Activated B cell treated with CpG ODN at 0.5 μM for 24 hours (primary cell): Measurements from ENCODE around the gene OR51I1. TPM values are rescaled to one million over a fixed set of nuclear protein-coding genes. Genes with fewer than 3 reads are reported as not detected.

ENCODE experiments used
- ATAC-seq: fragments of 200-7000 bp; cut with Tn5 transposase; one replicate; pipeline ENCODE4 v1.10.0; 2021; ENCODE audit warnings: low read depth, mild to moderate bottlenecking, moderate library complexity
- CTCF ChIA-PET: fragments of 350-600 bp; sonication (Branson Sonifier 250); formaldehyde crosslinking; loops from one replicate; lab custom pipeline; 2021; ENCODE audit warnings: antibody characterized with exemption; lab: Charles Lee
- POLR2A ChIA-PET: fragments of 350-600 bp; sonication (Branson Sonifier 250); formaldehyde crosslinking; loops from one replicate; lab custom pipeline; 2021; ENCODE audit warnings: antibody characterized with exemption; lab: Charles Lee
- DNase-seq: peaks from one replicate; pipeline ENCODE4 v3.0.0; 2022
- H3K27ac Mint-ChIP-seq: one replicate; pipeline ENCODE4 v1.8.0; 2020; ENCODE audit warnings: mixed read lengths
- H3K27me3 Mint-ChIP-seq: one replicate; pipeline ENCODE4 v1.8.0; 2021; ENCODE audit warnings: mixed read lengths
- H3K36me3 Mint-ChIP-seq: one replicate; pipeline ENCODE4 v1.8.0; 2021; ENCODE audit warnings: low read depth, mixed read lengths
- H3K4me1 Mint-ChIP-seq: one replicate; pipeline ENCODE4 v1.8.0; 2021; ENCODE audit warnings: mixed read lengths
- H3K4me3 Mint-ChIP-seq: one replicate; pipeline ENCODE4 v1.8.0; 2020; ENCODE audit warnings: mild to moderate bottlenecking, mixed read lengths
- H3K9me3 Mint-ChIP-seq: one replicate; pipeline ENCODE4 v1.8.0; 2020; ENCODE audit warnings: mixed read lengths
- intact Hi-C: fragments of 100-400 bp; cut with micrococcal nuclease; formaldehyde crosslinking; loops from one replicate; pipeline ENCODE4 v1.15.1; 2024
- total RNA-seq: library from RNA; stranded (reverse); gene quantifications from 2 replicates; pipeline ENCODE4 v1.2.3, GENCODE V29; 2022
- TF ChIP-seq, protein P1 (sequence below): fragments of 200-600 bp; IDR thresholded peaks from one replicate; pipeline ENCODE4 v1.8.0; 2022; ENCODE audit warnings: antibody characterized with exemption, mild to moderate bottlenecking

Gene OR51I1
- total RNA-seq, 1 donor from 2014 or later, result not detected

DNA sequence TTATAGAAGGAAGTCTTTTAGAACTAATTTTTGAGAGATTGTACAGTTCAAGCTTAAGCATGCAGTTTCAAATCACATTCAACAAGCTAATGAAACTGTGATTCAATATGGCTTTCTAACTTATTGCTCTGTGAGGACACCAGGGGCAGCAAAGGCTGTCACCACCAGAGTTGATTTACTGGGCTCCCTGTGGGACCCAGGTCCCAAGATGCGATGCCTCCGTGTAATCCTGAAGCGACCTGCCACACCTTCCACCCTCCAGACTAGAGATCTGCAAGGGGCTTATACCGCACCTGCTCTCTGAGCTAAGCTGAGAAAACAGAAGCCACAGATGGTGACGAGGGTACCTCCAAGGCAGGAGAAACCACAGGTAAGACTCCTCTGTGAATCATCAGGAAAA is 20.3 kb downstream of the OR51I1 start:
- Mint-ChIP-seq H3K27me3 (peaks cover 12% of the 10 kb centered on the region), H3K9me3 (no peaks in the 10 kb centered on the region), H3K4me3 (no peak overlapping the region), H3K4me1 (no peaks in the 10 kb centered on the region), H3K36me3 (no peaks in the 10 kb centered on the region), H3K27ac (no peak overlapping the region)
- ChIA-PET POLR2A (no interaction called here), CTCF (no interaction called here)
- DNase-seq (no peak), ATAC-seq (no peak)
- TF ChIP-seq, protein P1, sequence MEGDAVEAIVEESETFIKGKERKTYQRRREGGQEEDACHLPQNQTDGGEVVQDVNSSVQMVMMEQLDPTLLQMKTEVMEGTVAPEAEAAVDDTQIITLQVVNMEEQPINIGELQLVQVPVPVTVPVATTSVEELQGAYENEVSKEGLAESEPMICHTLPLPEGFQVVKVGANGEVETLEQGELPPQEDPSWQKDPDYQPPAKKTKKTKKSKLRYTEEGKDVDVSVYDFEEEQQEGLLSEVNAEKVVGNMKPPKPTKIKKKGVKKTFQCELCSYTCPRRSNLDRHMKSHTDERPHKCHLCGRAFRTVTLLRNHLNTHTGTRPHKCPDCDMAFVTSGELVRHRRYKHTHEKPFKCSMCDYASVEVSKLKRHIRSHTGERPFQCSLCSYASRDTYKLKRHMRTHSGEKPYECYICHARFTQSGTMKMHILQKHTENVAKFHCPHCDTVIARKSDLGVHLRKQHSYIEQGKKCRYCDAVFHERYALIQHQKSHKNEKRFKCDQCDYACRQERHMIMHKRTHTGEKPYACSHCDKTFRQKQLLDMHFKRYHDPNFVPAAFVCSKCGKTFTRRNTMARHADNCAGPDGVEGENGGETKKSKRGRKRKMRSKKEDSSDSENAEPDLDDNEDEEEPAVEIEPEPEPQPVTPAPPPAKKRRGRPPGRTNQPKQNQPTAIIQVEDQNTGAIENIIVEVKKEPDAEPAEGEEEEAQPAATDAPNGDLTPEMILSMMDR, result no peak
- intact Hi-C loops, result no loop called here

DNA sequence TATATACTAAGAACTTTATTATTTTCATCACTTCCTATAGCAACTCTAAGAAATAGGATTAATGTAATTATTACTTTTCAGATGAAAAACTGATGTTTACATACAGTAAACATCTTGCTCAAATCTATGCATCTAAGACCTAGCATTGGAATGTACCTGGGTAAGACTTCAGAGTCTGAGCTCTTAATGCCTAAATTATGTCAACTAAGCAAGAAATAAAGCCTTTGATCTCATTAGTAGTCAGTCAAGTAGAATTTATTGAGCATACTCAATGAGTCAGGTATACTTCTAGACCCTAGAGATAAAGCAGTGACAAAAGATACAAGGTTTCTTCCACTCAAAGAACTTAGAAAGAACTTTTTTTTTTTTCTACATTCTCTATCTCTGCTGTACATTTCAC is 36.1 kb downstream of the OR51I1 start:
- TF ChIP-seq, protein P1, result no peak
- no peak for ATAC-seq

DNA sequence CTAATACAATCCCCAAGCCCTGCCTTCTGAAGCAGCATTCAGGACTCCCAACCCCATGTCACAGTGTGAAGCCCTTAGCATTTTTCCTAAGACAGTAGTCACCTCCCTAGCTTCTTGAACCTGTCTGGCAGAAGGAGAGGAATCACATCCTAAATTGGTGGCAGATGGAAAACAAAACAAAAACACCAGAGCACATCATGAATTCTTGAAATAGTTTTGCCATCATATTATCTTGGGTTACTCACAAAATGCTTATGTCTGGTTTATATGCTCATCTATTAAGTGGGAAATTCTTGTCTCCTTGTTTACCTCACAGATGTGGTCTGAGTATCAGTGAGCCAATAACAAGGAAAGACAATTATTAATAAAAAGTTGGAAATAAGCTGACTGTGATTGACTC is 42.4 kb downstream of the OR51I1 start:
- Mint-ChIP-seq H3K9me3 (peaks cover 2% of the 10 kb centered on the region), H3K4me1 (no peaks in the 10 kb centered on the region), H3K36me3 (no peaks in the 10 kb centered on the region), H3K27me3 (no peaks in the 10 kb centered on the region), H3K4me3 (no peak overlapping the region), H3K27ac (no peak overlapping the region)
- TF ChIP-seq, protein P1, result no peak
- DNase-seq (no peak), ATAC-seq (no peak)
- POLR2A ChIA-PET, result no interaction called here
- intact Hi-C loops, result no loop called here
- CTCF ChIA-PET, result no interaction called here

More for the DNA sequence above, 36.1 kb downstream of the OR51I1 start:
- ChIA-PET CTCF (no interaction called here), POLR2A (no interaction called here)
- H3K4me1 Mint-ChIP-seq, result no peaks in the 10 kb centered on the region
- no peaks in the 10 kb centered on the region for H3K36me3 Mint-ChIP-seq
- intact Hi-C loops, result no loop called here
- peaks cover 15% of the 10 kb centered on the region for H3K27me3 Mint-ChIP-seq
- H3K9me3 Mint-ChIP-seq, result no peaks in the 10 kb centered on the region
- DNase-seq, result no peak
- H3K4me3 Mint-ChIP-seq, result no peak overlapping the region
- no peak overlapping the region for H3K27ac Mint-ChIP-seq

DNA sequence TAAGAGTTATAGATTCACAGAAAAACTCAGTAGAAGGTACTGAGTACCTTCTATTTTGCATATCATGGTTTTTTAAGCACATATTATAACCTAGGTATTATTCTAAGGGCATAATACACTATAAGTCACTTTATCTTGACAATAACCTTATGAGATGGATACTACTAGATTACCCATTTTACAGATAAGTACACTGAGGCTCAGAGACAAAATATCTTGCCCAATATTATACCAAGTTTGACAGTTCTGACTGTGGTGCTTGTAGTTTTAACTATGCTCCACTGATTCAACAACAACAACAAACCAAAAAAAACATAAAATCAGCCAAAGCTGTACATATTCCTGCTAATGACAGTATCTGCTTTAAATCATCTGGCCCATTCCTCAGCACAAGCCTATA is 47.2 kb downstream of the OR51I1 start:
- CTCF ChIA-PET, result no interaction called here
- H3K9me3 Mint-ChIP-seq, result peaks cover 2% of the 10 kb centered on the region

More for the DNA sequence above, 47.2 kb downstream of the OR51I1 start:
- H3K27me3 Mint-ChIP-seq, result no peaks in the 10 kb centered on the region
- H3K36me3 Mint-ChIP-seq, result no peaks in the 10 kb centered on the region
- H3K4me1 Mint-ChIP-seq, result no peaks in the 10 kb centered on the region
- POLR2A ChIA-PET, result no interaction called here
- H3K4me3 Mint-ChIP-seq, result no peak overlapping the region
- H3K27ac Mint-ChIP-seq, result no peak overlapping the region
- no peak for DNase-seq
- TF ChIP-seq, protein P1, result no peak
- intact Hi-C loops, result no loop called here
- ATAC-seq, result no peak

Other genes starting within 250 kb of the OR51I1 start
- not detected in 2 replicates for gene OR51V1, start 240.8 kb downstream of the OR51I1 start, total RNA-seq
- 147 and 157 TPM in 2 replicates for gene HBB, start 214.4 kb downstream of the OR51I1 start, total RNA-seq
- gene HBD, start 207.0 kb downstream of the OR51I1 start, total RNA-seq, result not detected in 2 replicates
- gene HBG1, start 191.7 kb downstream of the OR51I1 start, total RNA-seq, result not detected in 2 replicates
- gene HBG2, start 186.7 kb downstream of the OR51I1 start, total RNA-seq, result not detected in 2 replicates
- gene HBE1, start 171.6 kb downstream of the OR51I1 start, total RNA-seq, result not detected in 2 replicates
- not detected in 2 replicates for gene OR51B4, start 139.6 kb downstream of the OR51I1 start, total RNA-seq
- not detected in 2 replicates for gene OR51B2, start 117.2 kb downstream of the OR51I1 start, total RNA-seq
- gene OR51B5, start 98.0 kb downstream of the OR51I1 start, total RNA-seq, result 0.27 TPM in 1 of 2 replicates, not detected in the other
- gene OR51B6, start 90.0 kb downstream of the OR51I1 start, total RNA-seq, result not detected in 2 replicates
- gene OR51M1, start 57.7 kb downstream of the OR51I1 start, total RNA-seq, result not detected in 2 replicates
- gene OR51Q1, start 19.4 kb downstream of the OR51I1 start, total RNA-seq, result not detected in 2 replicates
- gene OR51I2, start 7.8 kb upstream of the OR51I1 start, total RNA-seq, result not detected in 2 replicates
- not detected in 2 replicates for gene OR52D1, start 47.2 kb upstream of the OR51I1 start, total RNA-seq
- gene UBQLN3, start 68.4 kb upstream of the OR51I1 start, total RNA-seq, result 0.16 and 0.29 TPM in 2 replicates
- 0.29 and 0.34 TPM in 2 replicates for gene UBQLNL, start 75.2 kb upstream of the OR51I1 start, total RNA-seq
- 0.20 and 0.22 TPM in 2 replicates for gene OR52H1, start 107.0 kb upstream of the OR51I1 start, total RNA-seq
- not detected in 2 replicates for gene OR52B6, start 139.4 kb upstream of the OR51I1 start, total RNA-seq
- gene TRIM6, start 155.1 kb upstream of the OR51I1 start, total RNA-seq, result 0.22 and 0.44 TPM in 2 replicates
- gene TRIM34, start 183.5 kb upstream of the OR51I1 start, total RNA-seq, result 25.9 and 28.7 TPM in 2 replicates
- 34.3 and 36.3 TPM in 2 replicates for gene TRIM5, start 243.6 kb upstream of the OR51I1 start, total RNA-seq
- 244 and 255 TPM in 2 replicates for gene TRIM22, start 248.3 kb upstream of the OR51I1 start, total RNA-seq